SK-N-SH (cell line): ENCODE measurements around the gene HPCAL1. TPM values are rescaled to one million over a fixed set of nuclear protein-coding genes. Genes with fewer than 3 reads are reported as not detected.
A peak's percentile ranks its signal among the peaks of the same experiment; 100 is the strongest.

Experiments used
- CTCF ChIA-PET: fragments of 300-600, 350-600 bp; formaldehyde crosslinking; extraction: SDS; loops from one replicate; lab custom pipeline; 2021; lab: Yijun Ruan, JAX
- POLR2A ChIA-PET: fragments of 350-600 bp; sonication (Branson Sonifier 250); formaldehyde crosslinking; extraction: SDS; loops from one replicate; lab custom pipeline; 2020; ENCODE audit warnings: antibody characterized with exemption, inconsistent platforms; lab: Yijun Ruan, JAX
- DNase-seq: peaks from one replicate; pipeline ENCODE4 v3.0.0; 2012
- H2AFZ ChIP-seq: fragments of 200-600 bp; sonication (generic); 2 replicates; pipeline ENCODE4 v1.8.1; 2016; ENCODE audit warnings: antibody characterized with exemption, mild to moderate bottlenecking, low read depth
- H3F3A ChIP-seq: fragments of 200-600 bp; sonication (generic); replicated peaks from 2 replicates; pipeline ENCODE3; 2016; ENCODE audit warnings: antibody characterized with exemption, mild to moderate bottlenecking; ENCODE audit not compliant: insufficient read depth
- H3K27ac ChIP-seq, 2 experiments: fragments of 200-500 bp in 1 of 2; fragments of 200-600 bp in 1 of 2; sonication (Bioruptor generic) in 1 of 2; sonication (generic), shearing (Covaris generic) in 1 of 2; 2 replicates each; pipeline versions ENCODE4 v1.5.1 to v1.6.1; 2014 to 2016; ENCODE audit warnings: low read depth in 2 of 2, inconsistent platforms in 1 of 2, low read length in 1 of 2, mild to moderate bottlenecking in 1 of 2, mixed read lengths in 1 of 2
- H3K27me3 ChIP-seq: fragments of 200-600 bp; sonication (generic), shearing (Covaris generic); 2 replicates; pipeline ENCODE4 v1.6.1; 2016; ENCODE audit warnings: mixed run types; ENCODE audit not compliant: insufficient read depth
- H3K36me3 ChIP-seq, 2 experiments: fragments of 200-500 bp in 1 of 2; fragments of 200-600 bp in 1 of 2; sonication (Bioruptor generic) in 1 of 2; sonication (generic) in 1 of 2; replicated peaks in 1 of 2; 2 replicates each; pipeline versions ENCODE3 to v1.5.1; 2014 to 2016; ENCODE audit warnings: low read length in 1 of 2, mild to moderate bottlenecking in 1 of 2; ENCODE audit not compliant: insufficient read depth in 2 of 2, control insufficient read depth in 1 of 2
- H3K4me1 ChIP-seq, 2 experiments: fragments of 200-500 bp in 1 of 2; fragments of 200-600 bp in 1 of 2; sonication (Bioruptor generic) in 1 of 2; sonication (generic), shearing (Covaris generic) in 1 of 2; 2 replicates each; pipeline versions ENCODE4 v1.5.1 to v1.6.1; 2014 to 2016; ENCODE audit warnings: low read depth in 1 of 2, low read length in 1 of 2, mixed run types in 1 of 2; ENCODE audit not compliant: insufficient read depth in 2 of 2, control insufficient read depth in 1 of 2
- H3K4me2 ChIP-seq: fragments of 200-600 bp; sonication (generic), shearing (Covaris generic); 2 replicates; pipeline ENCODE4 v1.6.1; 2017; ENCODE audit warnings: mixed run types
- H3K4me3 ChIP-seq, 2 experiments: fragments of 200-500 bp in 1 of 2; fragments of 200-600 bp in 1 of 2; sonication (Bioruptor generic) in 1 of 2; sonication (generic), shearing (Covaris generic) in 1 of 2; 2 replicates each; pipeline versions ENCODE4 v1.5.1 to v1.8.1; 2014 to 2016; ENCODE audit warnings: low read depth in 2 of 2, inconsistent platforms in 1 of 2, low read length in 1 of 2, mild to moderate bottlenecking in 1 of 2, mixed read lengths in 1 of 2, moderate library complexity in 1 of 2
- H3K79me2 ChIP-seq: fragments of 200-600 bp; sonication (generic); 2 replicates; pipeline ENCODE4 v1.8.1; 2017; ENCODE audit warnings: mild to moderate bottlenecking; ENCODE audit not compliant: insufficient read depth
- H3K9ac ChIP-seq: fragments of 200-600 bp; sonication (generic); 2 replicates; pipeline ENCODE4 v1.6.1; 2017; ENCODE audit warnings: mixed run types
- H3K9me2 ChIP-seq: fragments of 200-600 bp; sonication (generic); 2 replicates; pipeline ENCODE4 v1.6.1; 2017; ENCODE audit warnings: mixed run types
- H3K9me3 ChIP-seq: fragments of 200-600 bp; sonication (generic); 2 replicates; pipeline ENCODE4 v1.6.1; 2017; ENCODE audit warnings: mixed run types, mild to moderate bottlenecking, moderate library complexity
- H4K20me1 ChIP-seq: fragments of 200-600 bp; sonication (generic); 2 replicates; pipeline ENCODE4 v1.6.1; 2017; ENCODE audit warnings: mild to moderate bottlenecking, mixed run types; ENCODE audit not compliant: insufficient read depth
- CHD2 ChIP-seq: fragments of 150-350 bp; IDR thresholded peaks from 2 replicates; pipeline ENCODE4 v1.6.1; 2018; ENCODE audit warnings: low read length; ENCODE audit not compliant: partially characterized antibody
- EZH2phosphoT487 ChIP-seq: fragments of 200-600 bp; sonication (generic); IDR thresholded peaks from 2 replicates; pipeline ENCODE4 v1.6.1; 2017; ENCODE audit warnings: low read depth, mixed run types, mild to moderate bottlenecking, antibody characterized with exemption, moderate library complexity, borderline replicate concordance
- FOSL2 ChIP-seq: IDR thresholded peaks from 2 replicates; pipeline ENCODE4 v1.4.0; 2012; ENCODE audit warnings: low read depth, mild to moderate bottlenecking, moderate library complexity, borderline replicate concordance
- FOXM1 ChIP-seq: IDR thresholded peaks from 2 replicates; pipeline ENCODE4 v1.4.0; 2012; ENCODE audit warnings: low read depth, mild to moderate bottlenecking
- GABPA ChIP-seq: IDR thresholded peaks from 2 replicates; pipeline ENCODE4 v1.4.0; 2012; ENCODE audit warnings: low read depth, mild to moderate bottlenecking
- GATA2 ChIP-seq: sonication (generic); formaldehyde crosslinking; IDR thresholded peaks from 2 replicates; pipeline ENCODE4 v1.5.0; 2020; ENCODE audit warnings: mild to moderate bottlenecking, missing genetic modification reagents
- MEF2A ChIP-seq: IDR thresholded peaks from 2 replicates; pipeline ENCODE4 v1.4.0; 2012; ENCODE audit warnings: low read depth, borderline replicate concordance
- NFIC ChIP-seq: IDR thresholded peaks from 2 replicates; pipeline ENCODE4 v1.4.0; 2012; ENCODE audit warnings: borderline replicate concordance
- RAD21 ChIP-seq: IDR thresholded peaks from 2 replicates; pipeline ENCODE4 v1.6.1; 2012; ENCODE audit warnings: mild to moderate bottlenecking, low read length
- RCOR1 ChIP-seq: fragments of 150-350 bp; IDR thresholded peaks from 2 replicates; pipeline ENCODE4 v1.6.1; 2017; ENCODE audit warnings: antibody characterized with exemption, low read length
- RFX5 ChIP-seq: IDR thresholded peaks from 2 replicates; pipeline ENCODE4 v1.6.1; 2012; ENCODE audit warnings: mild to moderate bottlenecking, improper control_type of control experiment, low read length
- RXRA ChIP-seq: IDR thresholded peaks from 2 replicates; pipeline ENCODE4 v1.4.0; 2012; ENCODE audit warnings: low read depth, mild to moderate bottlenecking, borderline replicate concordance
- SIN3A ChIP-seq: IDR thresholded peaks from 2 replicates; pipeline ENCODE4 v1.6.1; 2012; ENCODE audit warnings: low read depth, mild to moderate bottlenecking, low read length, moderate library complexity, borderline replicate concordance
- SMC3 ChIP-seq: IDR thresholded peaks from 2 replicates; pipeline ENCODE4 v1.6.1; 2012; ENCODE audit warnings: low read depth, low read length, improper control_type of control experiment
- TAF1 ChIP-seq: IDR thresholded peaks from 2 replicates; pipeline ENCODE4 v1.6.1; 2012; ENCODE audit warnings: low read depth, mild to moderate bottlenecking, low read length, moderate library complexity, borderline replicate concordance
- TCF12 ChIP-seq: IDR thresholded peaks from 2 replicates; pipeline ENCODE4 v1.4.0; 2012
- TEAD4 ChIP-seq: IDR thresholded peaks from 2 replicates; pipeline ENCODE4 v1.4.0; 2012; ENCODE audit warnings: mild to moderate bottlenecking, borderline replicate concordance; ENCODE audit not compliant: insufficient read depth
- WGBS: methylation state at CpG from one replicate; pipeline ENCODE4 v1.1.6; 2017; ENCODE audit warnings: low lambda C conversion rate; 5-methylcytosine and 5-hydroxymethylcytosine counted together
- polyA plus RNA-seq, 3 experiments: library from polyadenylated mRNA; depleted of rRNA; stranded (reverse); fragments of >200 nt; gene quantifications; 2 replicates each; pipeline ENCODE4 v1.2.3, GENCODE V29; 2012
- TF ChIP-seq, protein P1 (sequence below): IDR thresholded peaks from 2 replicates; pipeline ENCODE4 v1.4.0; 2012; ENCODE audit warnings: low read depth, borderline replicate concordance
- TF ChIP-seq, protein P2 (sequence below): fragments of 150-350 bp; IDR thresholded peaks from 2 replicates; pipeline ENCODE4 v1.6.1; 2016; ENCODE audit warnings: mild to moderate bottlenecking, low read depth, low read length
- TF ChIP-seq, protein P3 (sequence below): fragments of 150-350 bp; IDR thresholded peaks from 2 replicates; pipeline ENCODE4 v1.6.1; 2017; ENCODE audit warnings: antibody characterized with exemption, low read length, low read depth, borderline replicate concordance
- TF ChIP-seq, protein P4 (sequence below): IDR thresholded peaks from 2 replicates; pipeline ENCODE4 v1.4.0; 2012; ENCODE audit warnings: low read depth, borderline replicate concordance

Gene HPCAL1
- polyA plus RNA-seq, 1 of the 3 experiments (the other 2 are of a cell fraction), result 77.0 TPM

DNA sequence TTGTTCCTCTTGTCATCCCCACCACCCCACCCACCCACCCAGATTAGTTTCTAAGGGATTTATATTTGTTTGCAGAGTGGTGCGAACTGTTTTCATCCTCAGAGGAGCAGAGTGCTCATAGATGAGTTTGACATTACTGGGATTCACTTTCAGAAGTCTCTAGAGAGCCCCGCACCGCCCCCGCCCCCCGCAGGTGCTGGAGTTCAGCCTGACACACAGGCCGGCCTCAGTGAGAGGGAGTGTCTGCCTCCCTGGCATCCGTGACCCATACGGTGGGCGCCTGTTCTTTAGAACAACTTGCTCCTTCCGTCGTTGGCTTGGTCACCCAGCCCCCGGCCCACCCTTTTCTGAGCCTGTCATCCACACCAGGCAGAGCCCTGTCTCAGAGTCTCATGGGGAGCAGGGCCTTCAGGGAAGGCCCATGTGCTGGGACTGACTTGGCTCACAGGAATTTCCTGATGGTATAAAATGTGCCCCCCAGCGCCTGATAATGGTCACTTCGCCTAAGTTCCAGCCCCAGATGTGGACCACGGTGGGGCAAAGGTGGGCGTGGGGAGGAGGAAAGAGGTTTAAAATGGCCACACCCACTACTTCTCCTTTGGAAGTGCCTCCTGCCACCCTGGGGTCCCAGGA is 44.3 kb downstream of the HPCAL1 start:
- H3K9ac ChIP-seq, result no peak overlapping the region
- peaks cover 8 to 47% of the 10 kb centered on the region in 2 experiments; a peak in 3 of 4 replicates for H3K4me1 ChIP-seq
- H3K27me3 ChIP-seq, result no peaks in the 10 kb centered on the region
- no peaks in the 10 kb centered on the region for H3K36me3 ChIP-seq
- H3K27ac ChIP-seq, result no peak overlapping the region; a peak in 1 of 4 replicates
- TF ChIP-seq MEF2A (no peak), TEAD4 (no peak), RXRA (no peak), RCOR1 (no peak), GABPA (no peak), CHD2 (no peak)
- TF ChIP-seq, protein P1, sequence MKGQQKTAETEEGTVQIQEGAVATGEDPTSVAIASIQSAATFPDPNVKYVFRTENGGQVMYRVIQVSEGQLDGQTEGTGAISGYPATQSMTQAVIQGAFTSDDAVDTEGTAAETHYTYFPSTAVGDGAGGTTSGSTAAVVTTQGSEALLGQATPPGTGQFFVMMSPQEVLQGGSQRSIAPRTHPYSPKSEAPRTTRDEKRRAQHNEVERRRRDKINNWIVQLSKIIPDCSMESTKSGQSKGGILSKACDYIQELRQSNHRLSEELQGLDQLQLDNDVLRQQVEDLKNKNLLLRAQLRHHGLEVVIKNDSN, result no peak
- TF ChIP-seq, protein P2, sequence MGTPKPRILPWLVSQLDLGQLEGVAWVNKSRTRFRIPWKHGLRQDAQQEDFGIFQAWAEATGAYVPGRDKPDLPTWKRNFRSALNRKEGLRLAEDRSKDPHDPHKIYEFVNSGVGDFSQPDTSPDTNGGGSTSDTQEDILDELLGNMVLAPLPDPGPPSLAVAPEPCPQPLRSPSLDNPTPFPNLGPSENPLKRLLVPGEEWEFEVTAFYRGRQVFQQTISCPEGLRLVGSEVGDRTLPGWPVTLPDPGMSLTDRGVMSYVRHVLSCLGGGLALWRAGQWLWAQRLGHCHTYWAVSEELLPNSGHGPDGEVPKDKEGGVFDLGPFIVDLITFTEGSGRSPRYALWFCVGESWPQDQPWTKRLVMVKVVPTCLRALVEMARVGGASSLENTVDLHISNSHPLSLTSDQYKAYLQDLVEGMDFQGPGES, result no peak
- CTCF ChIA-PET, result interaction anchor here (1.7 kb wide), 1 partner anchor 222 kb away, joined by 5 read pairs; no protein-coding TSS in a partner anchor
- 0 out of 2 replicates have a peak overlapping the region, but pooled peaks have one; percentile 2 for H3K4me2 ChIP-seq
- no peaks in the 10 kb centered on the region for H3K9me3 ChIP-seq
- WGBS, result 88% methylated on average over 16 of the region's 16 CpGs
- peaks cover 15% of the 10 kb centered on the region; the same call in 1 of the 2 replicates for H3K79me2 ChIP-seq
- no peaks in the 10 kb centered on the region for H3F3A ChIP-seq
- H2AFZ ChIP-seq, result no peak overlapping the region
- H3K9me2 ChIP-seq, result no peaks in the 10 kb centered on the region
- H3K4me3 ChIP-seq, result no peak overlapping the region
- DNase-seq, result no peak
- POLR2A ChIA-PET, result no interaction called here
- no peaks in the 10 kb centered on the region for H4K20me1 ChIP-seq

DNA sequence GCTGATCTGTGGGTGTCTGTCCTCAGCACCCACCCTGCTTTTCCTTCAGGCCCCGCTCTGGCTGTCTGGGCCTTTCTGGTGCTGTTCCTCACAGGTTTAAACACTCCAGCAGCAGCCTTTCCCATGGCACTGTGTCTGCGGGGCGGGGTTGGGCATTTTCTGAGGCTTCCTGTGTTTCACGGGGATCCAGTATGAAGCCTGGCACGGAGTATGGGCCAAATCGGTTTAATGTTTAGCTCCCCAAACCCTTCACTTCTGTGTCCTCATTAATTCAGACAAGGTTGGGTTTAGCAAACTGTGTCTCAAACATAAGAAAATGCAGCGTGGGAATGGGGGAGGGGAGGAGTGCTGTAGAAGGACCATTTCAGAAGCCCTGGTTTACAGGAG is 44.9 kb downstream of the HPCAL1 start:
- POLR2A ChIA-PET, result no interaction called here
- Histone ChIP-seq H3K36me3 (no peaks in the 10 kb centered on the region), H3K79me2 (peaks cover 15% of the 10 kb centered on the region; the same call in 1 of the 2 replicates), H3K9me2 (no peaks in the 10 kb centered on the region), H3K27me3 (no peaks in the 10 kb centered on the region), H3K4me2 (0 out of 2 replicates have a peak overlapping the region, but pooled peaks have one; percentile 2), H3K4me1 (peaks cover 8 to 47% of the 10 kb centered on the region in 2 experiments; a peak in 3 of 4 replicates), H3F3A (no peaks in the 10 kb centered on the region), H2AFZ (no peak overlapping the region), H3K9ac (no peak overlapping the region), H4K20me1 (no peaks in the 10 kb centered on the region), H3K4me3 (no peak overlapping the region), H3K27ac (no peak overlapping the region; a peak in 1 of 4 replicates), H3K9me3 (no peaks in the 10 kb centered on the region)
- CTCF ChIA-PET, result interaction anchor here (1.7 kb wide), 1 partner anchor 223 kb away, joined by 5 read pairs; no protein-coding TSS in a partner anchor
- 85% methylated on average over 7 of the region's 7 CpGs for WGBS
- no peak for DNase-seq
- TF ChIP-seq SIN3A, result no peak
- no peak for TF ChIP-seq TCF12
- TF ChIP-seq NFIC, result no peak
- TF ChIP-seq FOXM1, result no peak
- TF ChIP-seq FOSL2, result no peak
- TF ChIP-seq TAF1, result no peak
- TF ChIP-seq RXRA, result no peak
- TF ChIP-seq, protein P3, sequence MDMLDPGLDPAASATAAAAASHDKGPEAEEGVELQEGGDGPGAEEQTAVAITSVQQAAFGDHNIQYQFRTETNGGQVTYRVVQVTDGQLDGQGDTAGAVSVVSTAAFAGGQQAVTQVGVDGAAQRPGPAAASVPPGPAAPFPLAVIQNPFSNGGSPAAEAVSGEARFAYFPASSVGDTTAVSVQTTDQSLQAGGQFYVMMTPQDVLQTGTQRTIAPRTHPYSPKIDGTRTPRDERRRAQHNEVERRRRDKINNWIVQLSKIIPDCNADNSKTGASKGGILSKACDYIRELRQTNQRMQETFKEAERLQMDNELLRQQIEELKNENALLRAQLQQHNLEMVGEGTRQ, result no peak
- no peak for TF ChIP-seq GABPA
- no peak for TF ChIP-seq RFX5
- TF ChIP-seq, protein P2, result no peak
- TF ChIP-seq EZH2phosphoT487, result no peak
- TF ChIP-seq RCOR1, result no peak
- TF ChIP-seq GATA2 (CRISPR knock-in tag), result no peak
- TF ChIP-seq SMC3, result no peak
- no peak for TF ChIP-seq CHD2
- TF ChIP-seq, protein P4, sequence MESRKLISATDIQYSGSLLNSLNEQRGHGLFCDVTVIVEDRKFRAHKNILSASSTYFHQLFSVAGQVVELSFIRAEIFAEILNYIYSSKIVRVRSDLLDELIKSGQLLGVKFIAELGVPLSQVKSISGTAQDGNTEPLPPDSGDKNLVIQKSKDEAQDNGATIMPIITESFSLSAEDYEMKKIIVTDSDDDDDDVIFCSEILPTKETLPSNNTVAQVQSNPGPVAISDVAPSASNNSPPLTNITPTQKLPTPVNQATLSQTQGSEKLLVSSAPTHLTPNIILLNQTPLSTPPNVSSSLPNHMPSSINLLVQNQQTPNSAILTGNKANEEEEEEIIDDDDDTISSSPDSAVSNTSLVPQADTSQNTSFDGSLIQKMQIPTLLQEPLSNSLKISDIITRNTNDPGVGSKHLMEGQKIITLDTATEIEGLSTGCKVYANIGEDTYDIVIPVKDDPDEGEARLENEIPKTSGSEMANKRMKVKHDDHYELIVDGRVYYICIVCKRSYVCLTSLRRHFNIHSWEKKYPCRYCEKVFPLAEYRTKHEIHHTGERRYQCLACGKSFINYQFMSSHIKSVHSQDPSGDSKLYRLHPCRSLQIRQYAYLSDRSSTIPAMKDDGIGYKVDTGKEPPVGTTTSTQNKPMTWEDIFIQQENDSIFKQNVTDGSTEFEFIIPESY, result no peak
- no peak for TF ChIP-seq RAD21
